HCT116 (cell line): ENCODE results near the gene GNMT. TPM values are rescaled to one million over a fixed set of nuclear protein-coding genes. Genes with fewer than 3 reads are reported as not detected.

Experiments used
- ATAC-seq: fragments of 200-7000 bp; cut with Tn5 transposase; 2 replicates; pipeline ENCODE4 v1.9.1; 2020; ENCODE audit warnings: mild to moderate bottlenecking, moderate library complexity
- BruUV-seq: library from RNA; stranded (reverse); fragments of 400-500 nt; replicated peaks from 2 replicates; lab custom pipeline; 2021; lab: Mats Ljungman, UMichigan
- CTCF ChIA-PET: fragments of 300-600 bp; sonication (Branson Sonifier 250); formaldehyde crosslinking; loops from one replicate; lab custom pipeline; 2021; ENCODE audit warnings: antibody characterized with exemption; lab: Charles Lee
- POLR2A ChIA-PET: fragments of 300-600, 350-600 bp; sonication (Branson Sonifier 250); formaldehyde crosslinking; loops from one replicate; lab custom pipeline; 2021; ENCODE audit warnings: antibody characterized with exemption; lab: Charles Lee
- RAD21 ChIA-PET, 2 experiments: fragments of 300-600 bp; sonication (Branson Sonifier 250); formaldehyde crosslinking; loops; one replicate each; lab custom pipeline; 2023; ENCODE audit warnings: low total read pairs in 2 of 2; ENCODE audit not compliant: uncharacterized antibody in 2 of 2, unreplicated experiment in 2 of 2, low non-redundant PET in 1 of 2; lab: Charles Lee
- DNase-seq: peaks from one replicate; pipeline ENCODE4 v3.0.0-alpha.2; 2010; ENCODE audit warnings: low read depth, low spot score
- H2AFZ ChIP-seq: fragments of 200-600 bp; shearing (Covaris generic), sonication (generic); 2 replicates; pipeline ENCODE4 v1.6.1; 2017; ENCODE audit warnings: low read depth, mixed run types, mixed read lengths, antibody characterized with exemption, low read length; ENCODE audit not compliant: poor library complexity, severe bottlenecking
- H3K27ac ChIP-seq: 2 replicates; pipeline ENCODE4 v1.5.1; 2012; ENCODE audit warnings: low read depth, low read length
- H3K27me3 ChIP-seq: fragments of 200-600 bp; sonication (generic); 2 replicates; pipeline ENCODE4 v1.6.1; 2016; ENCODE audit warnings: mixed run types, low read length, mixed read lengths; ENCODE audit not compliant: insufficient read depth
- H3K36me3 ChIP-seq, 2 experiments: fragments of 200-500 bp in 1 of 2; fragments of 200-600 bp in 1 of 2; sonication (Bioruptor generic) in 1 of 2; sonication (generic) in 1 of 2; 2 replicates each; pipeline versions ENCODE4 v1.5.1 to v1.6.1; 2014 to 2016; ENCODE audit warnings: low read length in 2 of 2, inconsistent platforms in 1 of 2, mixed read lengths in 1 of 2, mixed run types in 1 of 2; ENCODE audit not compliant: insufficient read depth in 2 of 2, control insufficient read depth in 1 of 2
- H3K4me1 ChIP-seq, 2 experiments: fragments of 200-600 bp in 1 of 2; sonication (generic) in 1 of 2; 2 replicates each; pipeline versions ENCODE4 v1.5.1 to v1.6.1; 2012 to 2017; ENCODE audit warnings: low read length in 2 of 2, inconsistent platforms in 1 of 2, mild to moderate bottlenecking in 1 of 2, mixed read lengths in 1 of 2, mixed run types in 1 of 2, moderate library complexity in 1 of 2; ENCODE audit not compliant: insufficient read depth in 2 of 2, control insufficient read depth in 1 of 2
- H3K4me2 ChIP-seq: fragments of 200-600 bp; sonication (generic); 2 replicates; pipeline ENCODE4 v1.6.1; 2017; ENCODE audit warnings: mixed run types, low read length, mixed read lengths
- H3K4me3 ChIP-seq, 2 experiments: fragments of 200-600 bp in 1 of 2; sonication (generic) in 1 of 2; replicated peaks in 1 of 2; 2 replicates each; pipeline ENCODE4 v1.5.1; 2011 to 2016; ENCODE audit warnings: low read length in 2 of 2, control low read depth in 1 of 2, low read depth in 1 of 2, mild to moderate bottlenecking in 1 of 2, mixed read lengths in 1 of 2, mixed run types in 1 of 2
- H3K79me2 ChIP-seq: fragments of 200-600 bp; sonication (generic); 2 replicates; pipeline ENCODE4 v1.6.1; 2017; ENCODE audit warnings: mild to moderate bottlenecking, mixed run types, low read length, moderate library complexity, mixed read lengths; ENCODE audit not compliant: insufficient read depth
- H3K9ac ChIP-seq: fragments of 200-600 bp; sonication (generic); 2 replicates; pipeline ENCODE4 v1.6.1; 2016; ENCODE audit warnings: low read length, mixed read lengths
- H3K9me2 ChIP-seq: fragments of 200-600 bp; sonication (generic), shearing (Covaris generic); 2 replicates; pipeline ENCODE4 v1.6.1; 2017; ENCODE audit warnings: mixed run types, mild to moderate bottlenecking, moderate library complexity; ENCODE audit not compliant: insufficient read depth
- H3K9me3 ChIP-seq, 2 experiments: fragments of 200-500 bp in 1 of 2; fragments of 200-600 bp in 1 of 2; sonication (Bioruptor generic) in 1 of 2; sonication (generic) in 1 of 2; 2 replicates each; pipeline ENCODE4 v1.6.1; 2014 to 2017; ENCODE audit warnings: low read length in 2 of 2, mixed read lengths in 2 of 2, inconsistent platforms in 1 of 2, low read depth in 1 of 2, mild to moderate bottlenecking in 1 of 2, mixed run types in 1 of 2, moderate library complexity in 1 of 2; ENCODE audit not compliant: control insufficient read depth in 1 of 2, insufficient read depth in 1 of 2
- H4K20me1 ChIP-seq: fragments of 200-600 bp; sonication (generic), shearing (Covaris generic); 2 replicates; pipeline ENCODE4 v1.6.1; 2017; ENCODE audit warnings: mixed run types, mild to moderate bottlenecking, moderate library complexity; ENCODE audit not compliant: insufficient read depth
- CBX3 ChIP-seq: IDR thresholded peaks from 2 replicates; pipeline ENCODE4 v1.6.1; 2012; ENCODE audit warnings: low read depth
- CEBPB ChIP-seq: IDR thresholded peaks from 2 replicates; pipeline ENCODE4 v1.6.1; 2012; ENCODE audit warnings: low read depth
- EGR1 ChIP-seq: IDR thresholded peaks from 2 replicates; pipeline ENCODE4 v1.6.1; 2012; ENCODE audit warnings: low read depth
- ELF1 ChIP-seq: IDR thresholded peaks from 2 replicates; pipeline ENCODE4 v1.6.1; 2012; ENCODE audit warnings: low read depth, borderline replicate concordance
- EZH2 ChIP-seq: fragments of 200-600 bp; sonication (generic); IDR thresholded peaks from 2 replicates; pipeline ENCODE4 v1.6.1; 2017; ENCODE audit warnings: antibody characterized with exemption, mixed run types
- EZH2phosphoT487 ChIP-seq: fragments of 200-600 bp; IDR thresholded peaks from 2 replicates; pipeline ENCODE4 v1.6.1; 2018; ENCODE audit warnings: antibody characterized with exemption, borderline replicate concordance
- JUND ChIP-seq: IDR thresholded peaks from 2 replicates; pipeline ENCODE4 v1.6.1; 2012
- RAD21 ChIP-seq: IDR thresholded peaks from 2 replicates; pipeline ENCODE4 v1.6.1; 2012; ENCODE audit warnings: low read depth, mild to moderate bottlenecking
- SP1 ChIP-seq: IDR thresholded peaks from 2 replicates; pipeline ENCODE4 v1.6.1; 2012; ENCODE audit warnings: low read depth
- SRF ChIP-seq: IDR thresholded peaks from 2 replicates; pipeline ENCODE4 v1.6.1; 2012; ENCODE audit warnings: low read depth
- TCF7L2 ChIP-seq: IDR thresholded peaks from 2 replicates; pipeline ENCODE4 v1.7.0; 2011; ENCODE audit warnings: borderline replicate concordance, inconsistent platforms; ENCODE audit not compliant: insufficient read depth, insufficient read length; ENCODE audit errors: extremely low read depth
- YY1 ChIP-seq: IDR thresholded peaks from 2 replicates; pipeline ENCODE4 v1.6.1; 2011; ENCODE audit warnings: low read length, low read depth, moderate library complexity, mild to moderate bottlenecking; ENCODE audit not compliant: insufficient replicate concordance; ENCODE audit errors: extremely low read depth
- ZNF274 ChIP-seq: fragments of 200-500 bp; sonication (Bioruptor generic); IDR thresholded peaks from 2 replicates; pipeline ENCODE4 v1.6.1; 2014; ENCODE audit warnings: mild to moderate bottlenecking, low read depth, low read length, inconsistent platforms
- intact Hi-C: fragments of 100-400 bp; cut with micrococcal nuclease; formaldehyde crosslinking; loops from 2 replicates; pipeline ENCODE4 v1.10.0; 2022
- total RNA-seq: library from RNA; stranded (reverse); gene quantifications from one replicate; pipeline ENCODE4 v1.2.1, GENCODE V29; 2021; ENCODE audit not compliant: unreplicated experiment
- TF ChIP-seq, protein P1 (sequence below): IDR thresholded peaks from 2 replicates; pipeline ENCODE4 v1.6.1; 2011; ENCODE audit warnings: mild to moderate bottlenecking, low read length, moderate library complexity; ENCODE audit not compliant: insufficient replicate concordance; ENCODE audit errors: extremely low read depth
- TF ChIP-seq, protein P2 (sequence below): IDR thresholded peaks from 2 replicates; pipeline ENCODE4 v1.6.1; 2012; ENCODE audit warnings: low read depth

The GNMT gene
- total RNA-seq, 1 experiment from 2014 or later = 0.57 TPM

DNA sequence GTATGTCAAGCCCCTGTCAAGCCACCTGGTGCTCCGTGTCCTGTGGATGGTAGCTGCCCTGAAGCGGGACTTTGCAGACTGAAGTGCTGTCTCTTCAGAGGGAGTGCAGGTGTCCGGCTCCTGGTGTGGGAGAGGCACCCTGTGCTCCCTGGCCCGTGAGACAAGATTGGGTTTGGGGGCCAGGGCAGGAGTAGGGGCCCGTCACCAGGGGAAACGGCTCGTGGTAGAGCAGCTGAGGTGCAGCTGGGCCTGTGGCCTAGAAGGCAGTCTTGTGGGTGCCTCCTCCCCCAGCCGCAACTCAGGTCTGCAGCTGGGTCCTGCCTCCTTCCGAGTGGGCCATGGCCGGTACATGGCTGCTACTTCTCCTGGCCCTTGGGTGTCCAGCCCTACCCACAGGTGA is 44.8 kb upstream of the GNMT start, which contains the start of gene PTCRA:
Gene PTCRA, plus strand, starts transcription at position 322 of the 400 bp plus-strand sequence. Its CDS starts 17 bp downstream, at position 339.
- no peaks in the 10 kb centered on the region for H3K27me3 ChIP-seq
- no peaks in the 10 kb centered on the region for H3K36me3 ChIP-seq
- no peaks in the 10 kb centered on the region; a peak in 1 of 4 replicates for H3K4me1 ChIP-seq
- no peak for ATAC-seq
- POLR2A ChIA-PET = no interaction called here
- no peak for TF ChIP-seq RAD21
- TF ChIP-seq CBX3 = no peak
- TF ChIP-seq ZNF274 = no peak
- TF ChIP-seq, all 23 proteins: peak for 0
- intact Hi-C loops = no loop called here
- H3K79me2 ChIP-seq = no peaks in the 10 kb centered on the region
- H3K9me2 ChIP-seq = no peaks in the 10 kb centered on the region
- H3K4me2 ChIP-seq = no peak within 1 kb of the TSS
- no peaks in the 10 kb centered on the region for H3K9me3 ChIP-seq
- H2AFZ ChIP-seq = no peak within 1 kb of the TSS
- BruUV-seq = no TSS peak
- no peak within 1 kb of the TSS for H3K27ac ChIP-seq
- no peak within 1 kb of the TSS for H3K4me3 ChIP-seq
- no peak for DNase-seq
- H3K9ac ChIP-seq = no peak within 1 kb of the TSS
- ChIA-PET CTCF (no interaction called here), RAD21 (no interaction called here)
- H4K20me1 ChIP-seq = no peaks in the 10 kb centered on the region

DNA sequence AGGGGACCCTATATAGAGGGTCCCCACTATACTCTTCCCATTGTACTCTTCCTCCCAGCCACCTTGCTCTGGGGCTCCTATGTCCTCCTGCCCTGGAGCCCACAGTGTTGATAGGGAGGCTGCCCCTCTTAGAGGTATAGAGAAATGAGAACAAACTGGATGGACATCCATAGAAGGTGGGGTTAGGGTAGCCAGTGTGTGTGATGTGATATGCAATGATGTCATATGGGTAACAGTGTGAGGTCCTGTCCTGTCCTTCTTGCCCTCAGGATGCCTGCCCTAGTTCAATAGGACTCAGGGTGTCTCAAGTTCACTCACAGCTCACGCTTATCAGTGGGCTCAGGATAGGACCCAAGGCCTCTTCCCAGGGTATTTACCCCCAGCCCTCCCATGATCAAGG is 44.3 kb upstream of the GNMT start:
- POLR2A ChIA-PET = interaction anchor here (0.5 to 1.1 kb wide), 2 partner anchors 13 to 541 kb away, joined by 3 read pairs; partner anchors contain the start of gene CNPY3
- intact Hi-C loops = no loop called here
- H3K27me3 ChIP-seq = no peaks in the 10 kb centered on the region
- no peaks in the 10 kb centered on the region for H3K79me2 ChIP-seq
- H3K9ac ChIP-seq = no peak overlapping the region
- DNase-seq (no peak), ATAC-seq (no peak)
- RAD21 ChIA-PET = no interaction called here
- H3K27ac ChIP-seq = no peak overlapping the region
- H3K4me1 ChIP-seq = no peaks in the 10 kb centered on the region; a peak in 1 of 4 replicates
- H3K9me3 ChIP-seq = no peaks in the 10 kb centered on the region
- no TSS peak for BruUV-seq
- CTCF ChIA-PET = no interaction called here
- H3K4me2 ChIP-seq = no peak overlapping the region
- no peak overlapping the region for H2AFZ ChIP-seq
- no peaks in the 10 kb centered on the region for H3K36me3 ChIP-seq
- no peak overlapping the region for H3K4me3 ChIP-seq
- no peaks in the 10 kb centered on the region for H3K9me2 ChIP-seq
- H4K20me1 ChIP-seq = no peaks in the 10 kb centered on the region
- TF ChIP-seq JUND (no peak), ELF1 (no peak), SP1 (no peak), SRF (no peak), YY1 (no peak), EGR1 (no peak), EZH2phosphoT487 (no peak), TCF7L2 (no peak), CEBPB (no peak), CBX3 (no peak), EZH2 (no peak)
- TF ChIP-seq, protein P1, sequence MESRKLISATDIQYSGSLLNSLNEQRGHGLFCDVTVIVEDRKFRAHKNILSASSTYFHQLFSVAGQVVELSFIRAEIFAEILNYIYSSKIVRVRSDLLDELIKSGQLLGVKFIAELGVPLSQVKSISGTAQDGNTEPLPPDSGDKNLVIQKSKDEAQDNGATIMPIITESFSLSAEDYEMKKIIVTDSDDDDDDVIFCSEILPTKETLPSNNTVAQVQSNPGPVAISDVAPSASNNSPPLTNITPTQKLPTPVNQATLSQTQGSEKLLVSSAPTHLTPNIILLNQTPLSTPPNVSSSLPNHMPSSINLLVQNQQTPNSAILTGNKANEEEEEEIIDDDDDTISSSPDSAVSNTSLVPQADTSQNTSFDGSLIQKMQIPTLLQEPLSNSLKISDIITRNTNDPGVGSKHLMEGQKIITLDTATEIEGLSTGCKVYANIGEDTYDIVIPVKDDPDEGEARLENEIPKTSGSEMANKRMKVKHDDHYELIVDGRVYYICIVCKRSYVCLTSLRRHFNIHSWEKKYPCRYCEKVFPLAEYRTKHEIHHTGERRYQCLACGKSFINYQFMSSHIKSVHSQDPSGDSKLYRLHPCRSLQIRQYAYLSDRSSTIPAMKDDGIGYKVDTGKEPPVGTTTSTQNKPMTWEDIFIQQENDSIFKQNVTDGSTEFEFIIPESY = no peak
- TF ChIP-seq, protein P2, sequence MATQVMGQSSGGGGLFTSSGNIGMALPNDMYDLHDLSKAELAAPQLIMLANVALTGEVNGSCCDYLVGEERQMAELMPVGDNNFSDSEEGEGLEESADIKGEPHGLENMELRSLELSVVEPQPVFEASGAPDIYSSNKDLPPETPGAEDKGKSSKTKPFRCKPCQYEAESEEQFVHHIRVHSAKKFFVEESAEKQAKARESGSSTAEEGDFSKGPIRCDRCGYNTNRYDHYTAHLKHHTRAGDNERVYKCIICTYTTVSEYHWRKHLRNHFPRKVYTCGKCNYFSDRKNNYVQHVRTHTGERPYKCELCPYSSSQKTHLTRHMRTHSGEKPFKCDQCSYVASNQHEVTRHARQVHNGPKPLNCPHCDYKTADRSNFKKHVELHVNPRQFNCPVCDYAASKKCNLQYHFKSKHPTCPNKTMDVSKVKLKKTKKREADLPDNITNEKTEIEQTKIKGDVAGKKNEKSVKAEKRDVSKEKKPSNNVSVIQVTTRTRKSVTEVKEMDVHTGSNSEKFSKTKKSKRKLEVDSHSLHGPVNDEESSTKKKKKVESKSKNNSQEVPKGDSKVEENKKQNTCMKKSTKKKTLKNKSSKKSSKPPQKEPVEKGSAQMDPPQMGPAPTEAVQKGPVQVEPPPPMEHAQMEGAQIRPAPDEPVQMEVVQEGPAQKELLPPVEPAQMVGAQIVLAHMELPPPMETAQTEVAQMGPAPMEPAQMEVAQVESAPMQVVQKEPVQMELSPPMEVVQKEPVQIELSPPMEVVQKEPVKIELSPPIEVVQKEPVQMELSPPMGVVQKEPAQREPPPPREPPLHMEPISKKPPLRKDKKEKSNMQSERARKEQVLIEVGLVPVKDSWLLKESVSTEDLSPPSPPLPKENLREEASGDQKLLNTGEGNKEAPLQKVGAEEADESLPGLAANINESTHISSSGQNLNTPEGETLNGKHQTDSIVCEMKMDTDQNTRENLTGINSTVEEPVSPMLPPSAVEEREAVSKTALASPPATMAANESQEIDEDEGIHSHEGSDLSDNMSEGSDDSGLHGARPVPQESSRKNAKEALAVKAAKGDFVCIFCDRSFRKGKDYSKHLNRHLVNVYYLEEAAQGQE = no peak
